Eye (tissue), 1 donor: ENCODE data around the gene CAPN12.
A peak's percentile ranks its signal among the peaks of the same experiment; 100 is the strongest.

Source experiments
- DNase-seq: peaks from one replicate; pipeline ENCODE4 v3.0.0-alpha.2; 2015

CAPN12 gene

DNA sequence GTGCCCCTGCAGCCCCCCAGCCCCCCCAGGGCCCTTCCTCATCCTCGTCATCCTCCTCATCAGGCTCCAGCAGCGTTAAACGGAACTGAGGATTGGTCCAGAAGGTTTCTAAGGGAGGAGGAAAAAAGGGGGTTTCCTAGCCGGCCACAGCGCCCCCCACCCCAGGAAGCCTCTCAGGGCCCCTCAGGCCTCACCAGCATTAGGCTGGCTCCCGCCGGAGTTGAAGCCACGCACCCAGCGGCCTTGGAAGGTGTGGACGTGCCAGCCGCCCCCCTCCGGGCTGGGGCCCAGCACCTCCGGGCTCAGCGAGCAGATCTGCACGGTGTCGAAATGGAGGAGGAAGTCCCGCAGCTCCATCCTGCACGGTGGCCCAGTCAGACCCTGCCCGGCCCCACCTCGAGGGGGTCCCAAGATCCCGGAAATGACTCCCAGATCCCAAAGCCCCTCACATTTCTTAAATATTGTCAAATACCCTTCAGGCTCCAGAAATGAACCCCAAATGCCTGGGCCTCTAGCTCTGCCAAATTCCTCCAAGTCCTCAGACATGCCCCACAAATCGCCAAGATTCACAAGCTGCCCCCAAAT is 6.9 kb downstream of the CAPN12 start:
- no peak for DNase-seq

DNA sequence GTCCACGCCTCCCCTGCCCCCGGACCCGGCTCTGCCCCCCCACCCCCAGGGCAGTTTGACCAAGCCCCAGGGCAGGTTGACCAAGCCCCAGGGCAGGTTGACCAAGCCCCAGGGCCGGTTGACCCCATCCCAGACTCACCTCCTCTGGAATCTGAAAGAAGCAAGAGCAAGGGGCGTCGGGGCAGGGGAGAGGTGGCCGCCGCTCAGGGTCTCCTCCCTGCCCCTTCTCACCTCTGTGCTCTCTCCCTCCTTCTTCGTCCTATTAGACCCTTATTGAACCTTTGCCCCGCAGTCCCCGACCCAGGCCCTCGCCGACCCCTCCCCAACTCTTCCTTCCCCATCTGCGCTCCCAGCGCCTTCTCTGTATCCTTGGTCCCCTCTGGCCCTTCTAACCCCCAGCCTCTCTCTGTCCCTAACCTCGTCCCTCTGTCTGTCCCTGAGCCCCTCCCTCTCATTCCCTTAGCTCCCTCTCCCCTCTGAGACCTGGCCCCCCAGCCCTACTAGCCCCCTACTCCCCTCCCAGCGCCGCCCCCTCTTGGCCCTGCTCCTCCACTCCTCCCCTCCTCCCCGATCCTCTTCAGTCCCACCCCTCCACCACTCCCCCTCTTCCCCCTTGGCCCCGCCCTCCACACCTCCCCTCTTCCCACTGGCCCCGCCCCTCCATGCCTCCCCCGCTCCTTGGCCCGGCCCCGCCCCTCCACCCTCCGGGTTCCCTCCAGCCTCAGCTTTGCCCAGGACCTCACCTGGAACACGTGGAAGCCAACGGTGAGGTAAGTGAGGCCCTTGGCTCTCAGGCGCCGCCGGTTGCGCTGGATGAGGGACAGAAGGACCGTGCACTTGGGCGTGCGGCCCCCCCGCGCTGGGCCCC is 7.6 kb downstream of the CAPN12 start:
- DNase-seq = peak; percentile 49

GRCh38 chr19:38736036-38736412 is 8.2 kb downstream of the CAPN12 start:
- peak; percentile 42 for DNase-seq

DNA sequence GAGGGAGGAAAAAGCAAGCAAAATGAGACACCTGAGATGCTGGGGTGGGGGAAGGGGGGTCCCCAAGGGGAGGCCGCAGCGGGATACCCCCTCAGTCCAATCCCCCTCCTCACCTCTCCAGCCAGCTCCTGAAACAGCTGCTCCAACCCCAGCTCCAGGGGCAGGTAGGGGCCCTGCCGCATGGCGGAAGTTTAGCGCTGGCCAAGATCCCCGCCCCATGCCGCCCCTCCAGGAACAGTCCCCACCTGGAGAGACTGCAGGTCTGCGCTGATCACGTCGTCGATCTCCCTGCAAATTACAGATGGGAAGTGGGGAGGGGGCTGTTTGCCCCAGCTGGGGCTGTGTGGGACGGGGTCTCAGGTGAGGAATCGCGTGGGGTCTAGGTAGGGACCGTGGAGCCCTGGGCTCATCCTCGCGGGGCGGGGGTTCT is 9.0 kb downstream of the CAPN12 start:
- DNase-seq = peak; percentile 56

DNA sequence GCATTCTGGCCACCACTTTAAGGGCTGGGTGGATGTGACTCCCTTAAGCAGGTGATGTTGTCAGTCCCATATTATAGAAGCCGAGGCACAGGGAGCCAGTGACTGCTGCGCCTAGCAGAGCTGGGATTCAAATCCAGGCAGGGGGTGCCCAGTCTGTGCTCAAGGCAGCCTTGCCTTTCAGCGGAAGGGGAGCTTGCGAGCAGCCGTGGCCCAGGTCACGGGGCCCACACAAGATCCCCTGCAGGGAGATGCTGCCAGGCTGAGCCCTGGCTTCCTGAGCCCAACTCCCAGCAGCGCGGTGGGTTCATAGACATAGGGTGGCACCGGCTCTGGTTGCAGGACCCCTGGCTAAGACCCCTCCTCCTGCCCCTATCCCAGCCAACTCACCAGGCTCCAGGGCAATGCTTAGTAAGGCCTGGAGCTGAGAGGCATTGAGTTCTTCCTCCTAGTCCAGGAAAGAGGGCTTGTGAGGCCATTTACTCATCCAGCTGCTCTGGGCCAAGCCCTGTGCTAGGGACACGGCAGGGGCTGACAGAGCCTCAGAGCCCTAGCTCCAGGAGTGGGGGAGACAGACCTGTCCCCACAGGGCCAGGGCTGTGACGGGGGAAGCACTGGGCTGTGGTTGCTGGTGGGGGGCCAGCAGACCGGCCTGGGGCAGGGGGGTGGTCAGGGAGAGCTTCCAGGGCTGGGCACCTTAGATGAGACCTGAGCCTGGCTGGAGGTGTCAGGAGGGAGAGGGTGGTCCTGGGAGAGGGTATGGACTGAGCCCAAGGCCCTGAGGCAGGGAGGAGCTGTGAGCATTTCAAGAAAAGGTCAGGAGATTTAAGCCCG is 9.6 kb downstream of the CAPN12 start:
- DNase-seq = peak; percentile 40

GRCh38 chr19:38734176-38734425 is 10.2 kb downstream of the CAPN12 start:
- no peak for DNase-seq

GRCh38 chr19:38733493-38734175 is 10.6 kb downstream of the CAPN12 start:
- DNase-seq = no peak

- DNase-seq = no peak
These were observed 11.1 kb downstream of the CAPN12 start for GRCh38 chr19:38733241-38733492.

DNA sequence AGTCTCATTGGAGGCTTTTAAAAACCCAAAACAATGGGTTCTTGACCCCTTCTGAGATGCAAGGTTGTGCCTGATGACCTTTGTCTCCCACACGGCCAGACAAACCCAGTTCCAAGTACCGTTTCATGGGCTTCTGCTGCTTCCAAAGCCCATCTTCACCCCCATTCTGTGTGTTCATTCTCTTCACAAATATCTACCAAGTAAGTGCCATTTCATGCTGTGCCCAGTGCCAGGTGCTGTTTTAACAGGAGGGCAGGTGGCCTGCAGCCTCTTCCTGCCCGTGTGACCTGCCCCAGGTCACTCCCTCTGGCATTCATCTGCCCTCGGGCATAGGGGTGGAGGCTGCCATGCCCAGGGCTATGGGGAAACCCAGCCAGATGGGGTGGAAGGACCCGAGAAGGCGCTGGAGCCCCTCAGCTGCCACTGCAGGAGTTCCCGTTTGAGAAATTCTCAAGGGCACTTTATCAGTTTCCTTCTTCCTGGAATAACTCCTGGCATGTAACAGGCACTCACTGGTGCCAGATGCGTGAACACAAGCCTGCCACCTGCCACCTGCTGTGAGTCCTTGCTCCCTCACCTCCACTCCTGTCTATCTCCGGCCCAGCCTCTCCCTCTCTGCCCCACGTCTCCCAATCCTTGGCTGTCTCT is 12.5 kb downstream of the CAPN12 start:
- DNase-seq = no peak

- no peak for DNase-seq
These were observed 13.3 kb downstream of the CAPN12 start for GRCh38 chr19:38730731-38731589.

DNA sequence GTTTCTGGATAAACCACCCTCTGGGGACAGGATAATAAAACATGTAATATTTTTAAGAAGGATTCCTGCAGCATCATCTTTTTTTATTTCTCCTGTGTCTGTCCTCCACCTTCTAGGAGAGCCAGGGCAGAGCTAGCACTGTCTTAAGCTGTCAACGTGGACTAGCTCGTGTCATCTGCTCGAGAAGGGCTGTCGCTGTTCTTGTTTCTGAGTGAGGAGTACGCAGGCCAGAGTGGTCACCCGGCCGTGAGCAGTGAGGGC is 13.9 kb downstream of the CAPN12 start:
- DNase-seq = no peak

DNA sequence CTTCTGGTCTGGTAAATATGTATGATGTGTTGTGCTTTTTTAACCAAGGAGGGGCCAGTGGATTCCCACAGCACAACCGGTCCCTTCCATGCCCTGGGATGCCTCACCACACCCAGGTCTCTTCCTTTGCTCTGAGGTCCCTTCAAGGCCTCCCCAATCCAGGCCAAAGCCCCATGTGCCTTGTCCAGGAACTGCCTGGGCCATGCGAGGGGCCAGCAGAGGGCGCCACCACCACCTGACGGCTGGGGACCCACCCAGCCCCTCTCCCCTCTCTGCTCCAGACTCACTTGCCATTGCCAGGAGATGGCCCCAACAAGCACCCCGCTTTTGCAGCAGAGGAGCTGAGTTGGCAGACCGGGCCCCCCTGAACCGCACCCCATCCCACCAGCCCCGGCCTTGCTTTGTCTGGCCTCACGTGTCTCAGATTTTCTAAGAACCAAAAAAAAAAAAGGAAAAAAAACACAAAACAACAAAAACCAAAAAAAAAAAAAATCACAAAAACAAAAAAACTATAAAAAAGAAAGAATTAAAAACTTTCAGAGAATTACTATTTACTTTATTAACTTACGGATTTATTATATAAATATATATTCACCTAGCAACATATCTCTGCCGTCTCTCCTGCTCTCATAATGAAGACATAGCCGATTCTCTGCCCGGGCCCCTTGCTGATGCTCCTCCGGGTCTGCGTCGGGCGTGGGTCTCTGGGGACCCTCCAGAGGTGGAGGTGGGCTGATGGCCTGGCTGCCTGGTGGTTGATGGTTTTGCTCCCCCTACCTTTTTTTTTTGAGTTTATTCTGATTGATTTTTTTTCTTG is 14.4 kb downstream of the CAPN12 start:
- DNase-seq = peak; percentile 79

- no peak for DNase-seq
These were observed 15.3 kb downstream of the CAPN12 start for GRCh38 chr19:38728752-38729541.

DNA sequence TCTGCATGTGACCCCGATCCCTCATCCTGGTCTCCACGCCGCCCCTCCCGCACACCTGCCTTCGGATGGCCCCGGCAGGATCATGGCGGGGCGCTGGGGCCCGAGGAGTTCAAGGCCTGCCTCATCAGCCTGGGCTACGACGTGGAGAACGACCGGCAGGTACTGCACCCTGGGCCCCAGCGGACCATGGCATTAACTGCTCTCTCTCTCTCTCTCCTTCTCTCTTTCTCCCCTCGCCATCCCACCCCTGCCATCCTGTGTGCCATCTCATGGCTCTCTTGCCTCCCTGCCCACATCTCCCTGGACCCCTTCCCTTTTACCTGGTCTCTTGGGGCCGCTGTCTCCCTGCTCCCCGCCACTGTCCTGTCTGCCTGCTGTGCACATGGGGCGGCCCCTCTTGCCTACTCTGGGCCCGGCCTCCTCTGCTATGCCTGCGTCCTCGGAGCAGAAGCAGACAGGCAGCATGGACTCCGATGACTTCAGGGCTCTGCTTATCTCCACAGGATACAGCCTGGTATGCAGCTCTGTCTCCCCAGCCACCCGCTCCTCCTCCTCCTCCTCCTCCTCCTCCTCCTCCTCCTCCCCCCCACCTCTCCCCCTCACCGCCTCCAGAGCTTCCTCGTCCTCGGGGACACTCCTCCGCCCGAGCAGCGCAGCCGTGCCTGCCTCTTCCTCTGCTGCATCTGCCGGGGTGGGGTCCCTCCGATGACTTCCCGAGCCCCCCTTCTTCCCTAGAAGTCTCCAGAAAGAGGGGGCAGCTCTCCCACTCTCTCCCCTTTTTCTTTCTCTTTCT is 16.2 kb downstream of the CAPN12 start:
- no peak for DNase-seq

GRCh38 chr19:38727306-38727867 is 16.9 kb downstream of the CAPN12 start:
- DNase-seq = no peak

DNA sequence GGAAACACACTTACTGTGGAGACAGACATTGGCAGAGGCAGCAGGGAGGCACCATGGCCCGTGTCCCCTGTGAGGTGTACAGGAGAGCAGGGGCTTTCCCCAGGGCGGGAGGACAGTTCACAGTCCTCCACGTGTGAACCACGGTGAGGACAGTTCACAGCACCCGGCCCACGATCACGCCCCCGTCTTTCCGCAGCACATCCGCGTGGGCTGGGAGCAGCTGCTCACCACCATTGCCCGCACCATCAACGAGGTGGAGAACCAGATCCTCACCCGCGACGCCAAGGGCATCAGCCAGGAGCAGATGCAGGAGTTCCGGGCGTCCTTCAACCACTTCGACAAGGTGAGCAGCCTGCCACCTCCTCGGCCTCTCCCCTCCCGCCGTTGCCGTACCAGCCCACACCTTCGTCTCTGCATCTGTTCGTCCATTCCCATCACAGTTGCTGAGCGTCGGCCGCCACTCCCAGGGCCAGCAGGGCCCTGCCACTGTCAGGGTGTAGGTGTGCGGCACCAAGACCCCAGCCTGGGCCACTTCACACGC is 17.4 kb downstream of the CAPN12 start:
- no peak for DNase-seq

- no peak for DNase-seq
These were observed 18.0 kb downstream of the CAPN12 start for GRCh38 chr19:38726284-38726673.

- DNase-seq = no peak
These were observed 18.6 kb downstream of the CAPN12 start for GRCh38 chr19:38725469-38726283.
